AG09309 (cell line): Measurements from ENCODE around the gene ACTA2.
A peak's percentile ranks its signal among the peaks of the same experiment; 100 is the strongest.

Experiments
- DNase-seq: peaks from one replicate; pipeline ENCODE4 v3.0.0-alpha.2; 2010; ENCODE audit warnings: low read depth
- H3K4me3 ChIP-seq: 2 replicates; pipeline ENCODE4 v1.5.1; 2011; ENCODE audit warnings: mild to moderate bottlenecking, low read depth, low read length, moderate library complexity; ENCODE audit not compliant: control insufficient read depth
- TF ChIP-seq, protein P1 (sequence below): IDR thresholded peaks from 2 replicates; pipeline ENCODE4 v1.5.1; 2011; ENCODE audit warnings: mild to moderate bottlenecking, low read depth, low read length, inconsistent platforms; ENCODE audit not compliant: insufficient read depth, control insufficient read depth; ENCODE audit errors: missing control alignments

The ACTA2 gene

DNA sequence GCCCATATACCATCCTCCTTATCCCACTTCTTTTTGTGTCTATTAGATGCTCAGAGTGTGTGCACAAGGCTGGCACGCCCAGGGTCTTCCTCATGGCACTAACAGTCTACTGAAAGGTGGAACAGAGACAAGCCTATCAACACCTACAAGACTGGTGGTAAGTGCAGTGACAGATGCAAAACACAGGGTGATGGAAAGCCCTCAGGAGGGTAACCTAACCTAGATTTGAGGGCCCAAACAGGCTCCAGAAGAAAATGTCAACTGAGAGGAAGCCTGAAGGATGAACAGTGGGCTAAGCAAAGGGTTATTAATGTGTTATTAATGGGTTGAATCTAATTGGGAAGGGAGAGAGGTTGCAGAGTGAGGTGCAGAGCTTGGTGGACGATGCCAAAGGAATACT lies 36.9 kb upstream of the ACTA2 start:
- DNase-seq, result no peak
- TF ChIP-seq, protein P1, sequence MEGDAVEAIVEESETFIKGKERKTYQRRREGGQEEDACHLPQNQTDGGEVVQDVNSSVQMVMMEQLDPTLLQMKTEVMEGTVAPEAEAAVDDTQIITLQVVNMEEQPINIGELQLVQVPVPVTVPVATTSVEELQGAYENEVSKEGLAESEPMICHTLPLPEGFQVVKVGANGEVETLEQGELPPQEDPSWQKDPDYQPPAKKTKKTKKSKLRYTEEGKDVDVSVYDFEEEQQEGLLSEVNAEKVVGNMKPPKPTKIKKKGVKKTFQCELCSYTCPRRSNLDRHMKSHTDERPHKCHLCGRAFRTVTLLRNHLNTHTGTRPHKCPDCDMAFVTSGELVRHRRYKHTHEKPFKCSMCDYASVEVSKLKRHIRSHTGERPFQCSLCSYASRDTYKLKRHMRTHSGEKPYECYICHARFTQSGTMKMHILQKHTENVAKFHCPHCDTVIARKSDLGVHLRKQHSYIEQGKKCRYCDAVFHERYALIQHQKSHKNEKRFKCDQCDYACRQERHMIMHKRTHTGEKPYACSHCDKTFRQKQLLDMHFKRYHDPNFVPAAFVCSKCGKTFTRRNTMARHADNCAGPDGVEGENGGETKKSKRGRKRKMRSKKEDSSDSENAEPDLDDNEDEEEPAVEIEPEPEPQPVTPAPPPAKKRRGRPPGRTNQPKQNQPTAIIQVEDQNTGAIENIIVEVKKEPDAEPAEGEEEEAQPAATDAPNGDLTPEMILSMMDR, result no peak
- peak overlapping the region; percentile 92 for H3K4me3 ChIP-seq

DNA sequence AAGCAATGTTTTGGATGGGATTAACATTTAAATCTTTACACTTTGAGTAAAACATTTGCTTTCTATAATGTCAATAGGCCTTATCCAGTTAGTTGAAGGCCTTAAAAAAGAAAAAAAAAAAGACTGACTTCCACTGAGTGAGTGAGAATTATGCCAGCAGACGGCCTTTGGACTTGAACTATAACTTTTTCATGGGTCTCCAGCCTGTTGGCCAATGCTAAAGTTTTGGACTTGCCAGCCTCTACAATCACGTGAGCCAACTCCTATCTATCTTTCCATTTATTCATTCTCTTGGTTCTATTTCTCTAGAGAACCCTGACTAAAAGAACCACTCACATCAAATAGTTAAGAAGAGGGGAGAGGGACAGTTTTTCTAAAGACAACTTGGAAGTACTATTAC lies 35.3 kb upstream of the ACTA2 start:
- H3K4me3 ChIP-seq, result no peak overlapping the region
- TF ChIP-seq, protein P1, result no peak
- DNase-seq, result no peak

DNA sequence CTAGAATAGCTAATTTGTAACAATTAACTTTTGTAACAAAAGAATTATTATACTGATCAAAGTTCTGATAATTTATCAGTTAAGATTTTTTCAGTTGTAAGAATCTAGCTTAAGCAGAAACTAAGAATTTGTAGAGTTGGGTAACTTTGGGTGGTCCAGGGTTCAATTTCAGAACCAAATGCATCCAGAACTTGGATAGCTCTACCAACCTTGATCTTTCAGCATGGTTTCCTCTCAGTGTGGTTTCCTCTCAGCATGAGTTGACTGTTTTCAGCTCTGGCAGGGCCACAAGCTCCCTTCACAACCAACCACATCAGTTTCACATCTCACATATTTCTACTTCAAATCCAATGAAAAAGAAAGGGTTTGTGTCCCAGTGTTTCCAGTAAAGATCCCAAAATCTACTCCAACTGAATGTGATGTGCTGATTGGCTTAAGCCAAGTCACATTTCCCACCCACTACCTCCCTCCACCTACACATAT lies 34.7 kb upstream of the ACTA2 start:
- H3K4me3 ChIP-seq, result no peak overlapping the region
- no peak for DNase-seq
- TF ChIP-seq, protein P1, result no peak

DNA sequence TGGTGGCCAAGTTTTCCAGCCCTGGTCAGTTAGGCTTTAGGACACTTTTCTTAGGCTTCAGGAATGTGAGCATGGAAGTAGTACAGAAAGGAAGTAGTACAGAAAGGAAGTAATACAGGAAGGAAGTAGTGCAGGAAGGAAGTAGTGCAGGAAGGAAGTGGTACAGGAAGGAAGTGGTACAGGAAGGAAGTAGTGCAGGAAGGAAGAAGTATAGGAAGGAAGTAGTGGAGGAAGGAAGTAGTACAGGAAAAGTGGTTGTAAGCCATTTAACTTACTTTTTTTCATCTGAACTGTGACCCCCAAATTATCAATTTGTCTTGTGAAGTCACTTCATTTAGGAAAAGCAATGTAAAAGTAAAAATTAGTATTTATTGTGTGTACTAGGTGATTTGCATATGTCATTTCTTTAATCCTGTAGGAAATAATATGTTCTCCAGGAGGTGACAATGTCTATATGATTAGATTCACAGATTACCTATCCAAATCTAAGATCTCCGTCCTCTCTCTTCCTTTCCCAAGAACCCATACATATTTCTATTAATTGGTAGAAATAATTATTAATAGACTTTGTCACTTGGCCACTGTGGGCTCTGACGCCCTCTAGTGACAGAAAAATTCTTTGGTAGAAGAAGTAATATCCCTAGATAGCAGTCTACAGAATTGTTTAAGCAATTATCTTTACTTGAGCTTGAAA lies 34.1 kb upstream of the ACTA2 start:
- H3K4me3 ChIP-seq, result no peak overlapping the region
- no peak for DNase-seq
- TF ChIP-seq, protein P1, result peak; percentile 68

DNA sequence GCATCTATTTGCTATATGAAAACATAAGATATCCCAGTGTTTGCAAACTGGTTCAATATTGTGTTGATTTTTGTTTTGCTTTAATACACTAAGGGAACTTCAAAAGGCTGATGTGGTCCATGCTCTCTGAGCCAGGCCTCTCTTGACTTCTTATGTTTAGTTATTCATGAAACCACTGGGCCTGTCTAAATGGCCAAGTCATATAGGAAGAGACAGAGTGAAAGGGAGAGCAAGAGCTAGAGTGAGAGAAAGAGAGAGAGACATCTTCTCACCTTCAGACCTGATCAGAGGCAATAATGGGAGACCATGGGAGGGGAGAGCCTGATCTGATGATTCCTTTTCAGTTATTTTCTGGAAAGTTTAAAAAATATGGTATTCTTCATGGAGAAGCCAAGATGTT lies 32.0 kb upstream of the ACTA2 start:
- H3K4me3 ChIP-seq, result no peak overlapping the region
- TF ChIP-seq, protein P1, result no peak
- DNase-seq, result no peak

DNA sequence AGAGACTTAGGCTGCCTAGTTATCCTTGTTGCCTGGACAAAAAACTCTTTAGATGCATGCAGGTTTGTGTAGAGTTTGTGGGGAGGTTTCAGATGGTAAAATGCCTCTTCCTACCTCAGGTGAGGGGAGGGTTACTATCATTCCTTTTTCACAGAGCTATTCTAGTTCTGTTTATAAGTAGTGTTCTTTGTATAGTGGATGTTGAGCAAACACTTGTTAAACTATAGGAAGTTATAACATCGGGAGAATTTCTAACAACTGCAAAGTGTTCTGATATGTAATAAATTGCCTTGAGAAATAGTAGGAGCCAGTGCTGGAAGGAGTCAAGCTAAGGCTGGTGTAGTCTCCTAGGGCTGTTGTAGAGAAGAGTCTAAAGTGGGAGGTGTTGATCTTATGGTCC lies 31.4 kb upstream of the ACTA2 start:
- TF ChIP-seq, protein P1, result no peak
- DNase-seq, result no peak
- H3K4me3 ChIP-seq, result no peak overlapping the region
